ENCODE results near the gene INO80.
"Not testable (repeated sequence)": the region's sequence is repeated elsewhere in the genome, so short reads cannot be mapped to it uniquely, and the experiment has no call there.

The INO80 gene

DNA sequence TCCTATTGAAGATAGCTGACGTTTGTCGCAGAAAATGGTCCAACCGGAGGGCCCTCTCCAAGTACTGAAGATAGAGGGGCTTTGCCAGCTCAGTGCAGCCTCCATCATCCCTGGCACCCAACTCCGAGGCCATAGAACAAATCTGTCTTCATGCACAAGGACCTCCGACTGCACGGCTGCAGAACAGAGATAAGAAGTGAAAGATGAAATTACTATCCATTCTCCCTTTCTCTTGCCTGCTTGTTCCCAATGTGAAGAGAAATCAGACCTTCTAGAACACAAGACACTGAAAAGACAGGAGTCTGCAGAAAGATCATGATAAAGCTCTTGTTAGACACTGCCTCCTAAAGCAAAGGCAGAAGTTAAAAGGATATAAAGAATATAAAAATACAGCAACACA is 19.9 kb downstream of the INO80 start:
- Histone ChIP-seq H3K27ac (no peak overlapping the region), H3K4me3 (no peak overlapping the region)
- no peak for DNase-seq (ENCODE audit: low spot score)
- TF ChIP-seq, protein P1, sequence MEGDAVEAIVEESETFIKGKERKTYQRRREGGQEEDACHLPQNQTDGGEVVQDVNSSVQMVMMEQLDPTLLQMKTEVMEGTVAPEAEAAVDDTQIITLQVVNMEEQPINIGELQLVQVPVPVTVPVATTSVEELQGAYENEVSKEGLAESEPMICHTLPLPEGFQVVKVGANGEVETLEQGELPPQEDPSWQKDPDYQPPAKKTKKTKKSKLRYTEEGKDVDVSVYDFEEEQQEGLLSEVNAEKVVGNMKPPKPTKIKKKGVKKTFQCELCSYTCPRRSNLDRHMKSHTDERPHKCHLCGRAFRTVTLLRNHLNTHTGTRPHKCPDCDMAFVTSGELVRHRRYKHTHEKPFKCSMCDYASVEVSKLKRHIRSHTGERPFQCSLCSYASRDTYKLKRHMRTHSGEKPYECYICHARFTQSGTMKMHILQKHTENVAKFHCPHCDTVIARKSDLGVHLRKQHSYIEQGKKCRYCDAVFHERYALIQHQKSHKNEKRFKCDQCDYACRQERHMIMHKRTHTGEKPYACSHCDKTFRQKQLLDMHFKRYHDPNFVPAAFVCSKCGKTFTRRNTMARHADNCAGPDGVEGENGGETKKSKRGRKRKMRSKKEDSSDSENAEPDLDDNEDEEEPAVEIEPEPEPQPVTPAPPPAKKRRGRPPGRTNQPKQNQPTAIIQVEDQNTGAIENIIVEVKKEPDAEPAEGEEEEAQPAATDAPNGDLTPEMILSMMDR (IDR thresholded peaks at IDR 0.05): no peak

GRCh38 chr15:41085029-41085428 is 31.1 kb downstream of the INO80 start:
- TF ChIP-seq, protein P1 (IDR thresholded peaks at IDR 0.05): no peak
- no peak for DNase-seq (ENCODE audit: low spot score)
- Histone ChIP-seq H3K27ac (no peak overlapping the region), H3K4me3 (no peak overlapping the region)

GRCh38 chr15:41080144-41080543 is 35.9 kb downstream of the INO80 start:
- DNase-seq (ENCODE audit: low spot score): no peak
- TF ChIP-seq, protein P1 (IDR thresholded peaks at IDR 0.05): no peak
- Histone ChIP-seq H3K4me3 (no peak overlapping the region), H3K27ac (no peak overlapping the region)

DNA sequence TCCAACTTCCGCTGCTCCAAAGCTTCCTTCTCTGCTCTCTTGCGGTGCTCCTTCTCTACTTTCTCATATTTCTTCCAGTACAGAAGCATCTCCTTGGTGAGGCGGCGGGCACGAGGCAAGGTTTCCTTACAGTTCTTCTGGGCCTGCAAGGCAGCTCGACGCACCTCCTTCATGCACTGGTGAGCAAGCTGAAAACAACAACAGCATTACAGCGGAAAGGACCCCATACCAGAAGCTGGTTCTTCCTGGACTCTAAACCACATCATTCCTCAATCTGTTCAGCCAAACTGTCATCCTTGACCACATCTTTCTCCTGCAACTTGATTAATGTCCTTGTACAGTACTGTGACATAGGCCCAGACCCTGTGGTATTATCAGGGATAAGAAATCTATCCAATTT is 36.4 kb downstream of the INO80 start:
- Histone ChIP-seq H3K27ac (no peak overlapping the region), H3K4me3 (no peak overlapping the region)
- TF ChIP-seq, protein P1 (IDR thresholded peaks at IDR 0.05): no peak
- no peak for DNase-seq (ENCODE audit: low spot score)

DNA sequence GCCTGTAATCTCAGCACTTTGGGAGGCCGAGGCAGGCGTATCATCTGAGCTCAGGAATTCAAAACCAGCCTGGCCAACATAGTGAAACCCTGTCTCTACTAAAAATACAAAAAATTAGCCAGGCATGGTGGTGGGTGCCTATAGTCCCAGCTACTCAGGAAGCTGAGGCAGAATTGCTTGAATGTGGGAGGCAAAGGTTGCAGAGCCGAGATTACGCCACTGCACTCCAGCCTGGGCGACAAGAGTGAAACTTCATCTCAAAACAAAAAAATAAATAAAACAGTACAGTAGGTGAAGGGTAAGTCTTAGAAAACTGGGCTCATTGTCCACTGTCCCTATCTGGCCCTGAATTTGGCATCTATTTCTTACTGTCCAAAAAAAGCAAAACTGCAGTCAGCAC is 37.2 kb downstream of the INO80 start:
- not testable (repeated sequence) for H3K27ac ChIP-seq; H3K4me3 ChIP-seq; DNase-seq (ENCODE audit: low spot score)

GRCh38 chr15:41078125-41078524 is 38.0 kb downstream of the INO80 start:
- TF ChIP-seq, protein P1 (IDR thresholded peaks at IDR 0.05): no peak
- DNase-seq (ENCODE audit: low spot score): no peak
- Histone ChIP-seq H3K4me3 (no peak overlapping the region), H3K27ac (no peak overlapping the region)

GRCh38 chr15:41073028-41073427 is 43.1 kb downstream of the INO80 start:
- no peak for DNase-seq (ENCODE audit: low spot score)
- Histone ChIP-seq H3K4me3 (no peak overlapping the region), H3K27ac (no peak overlapping the region)
- TF ChIP-seq, protein P1 (IDR thresholded peaks at IDR 0.05): no peak

DNA sequence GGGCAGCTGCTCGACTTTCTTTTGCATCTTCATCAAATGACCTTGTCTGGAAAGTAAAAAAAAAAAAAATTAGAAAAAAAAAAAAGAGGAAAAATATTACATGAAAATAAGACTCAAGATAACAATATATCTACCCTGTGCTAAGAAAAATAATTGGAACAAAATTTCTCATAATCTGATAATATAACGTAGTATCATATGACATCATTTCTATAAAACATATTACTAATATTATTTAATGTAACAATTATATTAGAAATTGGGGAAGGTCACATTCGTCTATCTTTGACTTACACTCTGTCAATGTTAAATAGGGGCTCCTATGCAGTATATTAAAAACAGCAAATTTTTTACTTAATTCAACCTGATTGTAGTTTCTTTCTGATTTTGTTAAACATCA is 44.1 kb downstream of the INO80 start:
- no peak for DNase-seq (ENCODE audit: low spot score)
- no peak overlapping the region for H3K4me3 ChIP-seq
- no peak overlapping the region for H3K27ac ChIP-seq
- TF ChIP-seq, protein P1 (IDR thresholded peaks at IDR 0.05): no peak
